Bronchial epithelial cell (primary cell): ENCODE data around the gene PAM. TPM values are rescaled to one million over a fixed set of nuclear protein-coding genes. Genes with fewer than 3 reads are reported as not detected.

Experiments
- DNase-seq: peaks from one replicate; pipeline ENCODE4 v3.0.0-alpha.2; 2010; ENCODE audit warnings: low read depth
- FAIRE-seq: peaks from 2 replicates; lab custom pipeline; 2011; peaks lifted over from hg19 to GRCh38; lab: Jason Lieb, UNC
- H3K27me3 ChIP-seq: 2 replicates; pipeline ENCODE4 v1.5.1; 2011; ENCODE audit warnings: low read length; ENCODE audit not compliant: control insufficient read depth, insufficient read depth
- H3K36me3 ChIP-seq: 2 replicates; pipeline ENCODE4 v1.5.1; 2011; ENCODE audit warnings: low read length; ENCODE audit not compliant: control insufficient read depth, insufficient read depth
- H3K4me3 ChIP-seq: 2 replicates; pipeline ENCODE4 v1.5.1; 2011; ENCODE audit warnings: mild to moderate bottlenecking, low read depth, low read length, control low read depth
- CTCF ChIP-seq: IDR thresholded peaks from 2 replicates; pipeline ENCODE4 v1.5.1; 2011; ENCODE audit warnings: mild to moderate bottlenecking, moderate library complexity, low read length, control low read depth, inconsistent platforms; ENCODE audit not compliant: insufficient read depth, severe bottlenecking
- total RNA-seq: library from RNA; depleted of rRNA; stranded (reverse); fragments of >200 nt; gene quantifications from 2 replicates; pipeline ENCODE4 v1.2.1, GENCODE V29; 2014

Gene PAM
- total RNA-seq, 1 donor from 2014 or later = 68.4 TPM

GRCh38 chr5:102818934-102819333, 63.8 kb downstream of the PAM start:
- no peak for TF ChIP-seq CTCF
- DNase-seq (no peak), FAIRE-seq (no peak)
- no peak overlapping the region for H3K4me3 ChIP-seq
- no peaks in the 10 kb centered on the region for H3K36me3 ChIP-seq
- no peaks in the 10 kb centered on the region for H3K27me3 ChIP-seq

GRCh38 chr5:102819634-102820033, 64.5 kb downstream of the PAM start:
- Histone ChIP-seq H3K27me3 (no peaks in the 10 kb centered on the region), H3K36me3 (no peaks in the 10 kb centered on the region), H3K4me3 (no peak overlapping the region)
- FAIRE-seq = no peak
- TF ChIP-seq CTCF = no peak
- DNase-seq = no peak

- H3K36me3 ChIP-seq = no peaks in the 10 kb centered on the region
- H3K4me3 ChIP-seq = no peak overlapping the region
- TF ChIP-seq CTCF = no peak
- no peaks in the 10 kb centered on the region for H3K27me3 ChIP-seq
- FAIRE-seq (no peak), DNase-seq (peak; percentile 20)
Observed at GRCh38 chr5:102823441-102823874, 68.4 kb downstream of the PAM start.

- Histone ChIP-seq H3K4me3 (no peak overlapping the region), H3K27me3 (no peaks in the 10 kb centered on the region), H3K36me3 (no peaks in the 10 kb centered on the region)
- DNase-seq = peak; percentile 13
- no peak for FAIRE-seq
- TF ChIP-seq CTCF = no peak
Observed at GRCh38 chr5:102826629-102827028, 71.5 kb downstream of the PAM start.

- FAIRE-seq (no peak), DNase-seq (peak; percentile 77)
- no peak for TF ChIP-seq CTCF
- H3K27me3 ChIP-seq = no peaks in the 10 kb centered on the region
- H3K4me3 ChIP-seq = no peak overlapping the region
- H3K36me3 ChIP-seq = no peaks in the 10 kb centered on the region
Observed at GRCh38 chr5:102830241-102830640, 75.1 kb downstream of the PAM start.

- H3K4me3 ChIP-seq = no peak overlapping the region
- H3K27me3 ChIP-seq = no peaks in the 10 kb centered on the region
- FAIRE-seq (no peak), DNase-seq (no peak)
- H3K36me3 ChIP-seq = no peaks in the 10 kb centered on the region
- no peak for TF ChIP-seq CTCF
Observed at GRCh38 chr5:102832445-102832844, 77.3 kb downstream of the PAM start.
